Neural crest cell (in vitro differentiated cells): Measurements from ENCODE around the gene PLBD2. TPM values are rescaled to one million over a fixed set of nuclear protein-coding genes. Genes with fewer than 3 reads are reported as not detected.

Source experiments
- DNase-seq: peaks from one replicate; pipeline ENCODE4 v3.0.0; 2021; ENCODE audit warnings: low read depth, mixed read lengths, low spot score
- H3K27ac Mint-ChIP-seq: one replicate; pipeline ENCODE4 v1.8.0; 2021; ENCODE audit warnings: mild to moderate bottlenecking, mixed read lengths; ENCODE audit not compliant: unreplicated experiment
- H3K27me3 Mint-ChIP-seq: 2 replicates; pipeline ENCODE4 v1.8.0; 2021; ENCODE audit warnings: low read depth, mild to moderate bottlenecking, mixed read lengths
- H3K36me3 Mint-ChIP-seq: 2 replicates; pipeline ENCODE4 v1.8.0; 2021; ENCODE audit warnings: low read depth, mild to moderate bottlenecking, mixed read lengths
- H3K4me1 Mint-ChIP-seq: 2 replicates; pipeline ENCODE4 v1.8.0; 2021; ENCODE audit warnings: mixed read lengths
- H3K4me3 Mint-ChIP-seq: one replicate; pipeline ENCODE4 v1.8.0; 2021; ENCODE audit warnings: mild to moderate bottlenecking, mixed read lengths
- H3K9me3 Mint-ChIP-seq: 2 replicates; pipeline ENCODE4 v1.8.0; 2021; ENCODE audit warnings: mixed read lengths
- CTCF ChIP-seq: fragments of 200-600 bp; sonication (generic); conservative IDR thresholded peaks from 2 replicates; pipeline ENCODE4 v1.5.0; 2021; ENCODE audit warnings: antibody characterized with exemption, mild to moderate bottlenecking
- total RNA-seq: library from RNA; stranded (reverse); gene quantifications from 2 replicates; pipeline ENCODE4 v1.2.1, GENCODE V29; 2021

Gene PLBD2
- total RNA-seq, 1 donor from 2014 or later, result 36.6 TPM

GRCh38 chr12:113397497-113398197 is 39.3 kb downstream of the PLBD2 start:
- Mint-ChIP-seq H3K27me3 (peaks cover 7% of the 10 kb centered on the region), H3K4me1 (no peaks in the 10 kb centered on the region), H3K36me3 (no peaks in the 10 kb centered on the region), H3K9me3 (no peaks in the 10 kb centered on the region), H3K4me3 (no peak overlapping the region), H3K27ac (peak overlapping the region; percentile 19)
- no peak for TF ChIP-seq CTCF
- DNase-seq, result no peak

DNA sequence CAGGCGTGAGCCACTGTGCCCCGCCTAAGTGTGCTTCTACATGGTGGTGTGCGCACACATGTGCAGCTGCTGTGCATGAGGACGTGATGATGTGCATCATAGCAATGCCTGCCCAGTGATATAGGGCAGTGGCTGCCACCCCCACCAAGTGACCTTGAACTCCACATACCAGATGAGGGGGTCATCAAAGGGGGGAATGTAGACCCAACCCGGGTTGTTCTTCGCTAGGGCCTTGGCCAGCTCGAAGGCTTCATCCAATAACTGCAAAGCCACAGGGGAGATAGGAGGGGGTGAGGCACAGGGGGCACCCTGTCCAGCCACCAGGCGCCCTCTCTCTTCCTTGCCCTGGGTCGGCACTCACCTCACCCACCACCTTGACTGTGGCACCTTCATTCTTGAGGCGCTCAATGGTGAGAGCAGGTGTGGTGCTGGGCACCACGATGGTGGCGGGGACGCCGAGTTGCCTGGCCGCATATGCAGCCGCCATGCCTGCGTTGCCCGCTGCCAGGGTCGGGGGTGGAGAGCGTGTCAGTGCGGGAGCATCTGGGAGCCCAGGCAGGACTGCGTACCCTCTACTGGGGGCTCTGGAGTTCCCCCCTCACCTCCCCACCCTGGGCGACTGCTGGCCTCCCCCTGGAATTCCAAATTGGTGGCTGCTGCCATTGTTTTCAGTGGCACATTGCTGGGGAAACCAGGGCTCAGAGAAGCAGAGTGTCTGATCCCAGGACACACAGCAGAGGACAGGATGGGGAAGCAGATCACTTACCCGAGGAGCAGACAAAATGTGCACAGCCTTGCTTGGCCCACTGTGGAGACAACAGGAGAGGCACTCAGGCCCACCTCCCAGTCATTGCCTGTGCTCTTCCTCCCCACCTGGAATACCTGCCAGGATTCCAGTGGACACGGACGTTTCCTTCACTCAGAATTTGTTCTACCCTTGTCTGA is 40.2 kb downstream of the PLBD2 start:
- TF ChIP-seq CTCF, result no peak
- no peak overlapping the region for H3K27ac Mint-ChIP-seq

GRCh38 chr12:113399490-113399889 is 41.1 kb downstream of the PLBD2 start:
- DNase-seq, result no peak

More for the DNA sequence above, 40.2 kb downstream of the PLBD2 start:
- Mint-ChIP-seq H3K36me3 (no peaks in the 10 kb centered on the region), H3K4me3 (no peak overlapping the region), H3K27me3 (peaks cover 7% of the 10 kb centered on the region), H3K4me1 (no peaks in the 10 kb centered on the region), H3K9me3 (no peaks in the 10 kb centered on the region)
- no peak for DNase-seq

DNA sequence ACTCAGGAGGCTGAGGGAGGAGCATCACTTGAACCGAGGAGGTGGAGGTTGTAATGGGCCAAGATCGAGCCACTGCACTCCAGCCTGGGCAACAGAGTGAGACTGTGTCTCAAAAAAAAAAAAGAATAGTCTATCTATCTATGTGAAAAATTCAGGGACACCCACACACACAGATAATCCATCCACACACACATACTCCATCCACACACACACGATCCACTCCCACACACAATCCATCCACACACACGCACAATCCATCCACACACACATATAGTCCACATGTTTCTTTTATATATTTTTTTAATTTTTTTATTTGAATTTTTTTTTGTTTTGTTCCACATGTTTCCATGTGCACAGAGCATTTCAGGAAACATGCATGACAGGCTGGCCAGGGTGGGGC is 42.0 kb downstream of the PLBD2 start:
- no peaks in the 10 kb centered on the region for H3K9me3 Mint-ChIP-seq
- no peak overlapping the region for H3K4me3 Mint-ChIP-seq
- H3K36me3 Mint-ChIP-seq, result no peaks in the 10 kb centered on the region
- no peak overlapping the region for H3K27ac Mint-ChIP-seq
- H3K27me3 Mint-ChIP-seq, result peaks cover 7% of the 10 kb centered on the region
- no peak for TF ChIP-seq CTCF
- no peak for DNase-seq
- no peaks in the 10 kb centered on the region for H3K4me1 Mint-ChIP-seq

More at GRCh38 chr12:113399490-113399889, 41.1 kb downstream of the PLBD2 start:
- Mint-ChIP-seq H3K27me3 (peaks cover 7% of the 10 kb centered on the region), H3K4me1 (no peaks in the 10 kb centered on the region), H3K4me3 (no peak overlapping the region), H3K27ac (no peak overlapping the region), H3K36me3 (no peaks in the 10 kb centered on the region), H3K9me3 (no peaks in the 10 kb centered on the region)
- TF ChIP-seq CTCF, result no peak

GRCh38 chr12:113401066-113402000 is 42.9 kb downstream of the PLBD2 start:
- Mint-ChIP-seq H3K4me1 (no peaks in the 10 kb centered on the region), H3K9me3 (no peaks in the 10 kb centered on the region), H3K36me3 (no peaks in the 10 kb centered on the region), H3K27ac (no peak overlapping the region), H3K27me3 (peaks cover 7% of the 10 kb centered on the region), H3K4me3 (no peak overlapping the region)
- DNase-seq, result no peak
- TF ChIP-seq CTCF, result no peak
